ENCODE results near the gene SENP8.

Gene SENP8

GRCh38 chr15:72182244-72182643 is 64.0 kb downstream of the SENP8 start:
- H3K4me3 ChIP-seq, result no peak overlapping the region
- H3K27ac ChIP-seq, result no peak overlapping the region
- no peak for DNase-seq (ENCODE audit: low spot score)
- TF ChIP-seq CTCF (IDR thresholded peaks at IDR 0.05), result no peak

- H3K27ac ChIP-seq, result no peak overlapping the region
- TF ChIP-seq CTCF (IDR thresholded peaks at IDR 0.05), result no peak
- DNase-seq (ENCODE audit: low spot score), result no peak
- H3K4me3 ChIP-seq, result no peak overlapping the region
Measured at GRCh38 chr15:72182673-72183072, 64.5 kb downstream of the SENP8 start.

- peak overlapping the region; percentile 70 for H3K4me3 ChIP-seq
- no peak for TF ChIP-seq CTCF (IDR thresholded peaks at IDR 0.05)
- no peak for DNase-seq (ENCODE audit: low spot score)
- H3K27ac ChIP-seq, result no peak overlapping the region
Measured at GRCh38 chr15:72183781-72184164, 65.6 kb downstream of the SENP8 start.

- no peak for TF ChIP-seq CTCF (IDR thresholded peaks at IDR 0.05)
- peak overlapping the region; percentile 70 for H3K4me3 ChIP-seq
- no peak overlapping the region for H3K27ac ChIP-seq
- no peak for DNase-seq (ENCODE audit: low spot score)
Measured at GRCh38 chr15:72184165-72184811, 66.1 kb downstream of the SENP8 start.

GRCh38 chr15:72189250-72189902 is 71.2 kb downstream of the SENP8 start:
- TF ChIP-seq CTCF (IDR thresholded peaks at IDR 0.05), result no peak
- Histone ChIP-seq H3K4me3 (no peak overlapping the region), H3K27ac (no peak overlapping the region)

GRCh38 chr15:72192416-72192815 is 74.2 kb downstream of the SENP8 start:
- DNase-seq (ENCODE audit: low spot score), result no peak
- TF ChIP-seq CTCF (IDR thresholded peaks at IDR 0.05), result no peak

More at GRCh38 chr15:72189250-72189902, 71.2 kb downstream of the SENP8 start:
- no peak for DNase-seq (ENCODE audit: low spot score)

More at GRCh38 chr15:72192416-72192815, 74.2 kb downstream of the SENP8 start:
- Histone ChIP-seq H3K27ac (no peak overlapping the region), H3K4me3 (no peak overlapping the region)

Measured in coronary artery (tissue), 2 donors.